HG03159 (cell line): ENCODE results near the gene IHH.

Source experiments
- ATAC-seq: cut with Tn5 transposase; IDR thresholded peaks from one replicate; pipeline ENCODE4 v1.9.1; 2021; ENCODE audit warnings: mild to moderate bottlenecking, moderate library complexity; ENCODE audit not compliant: unreplicated experiment

The IHH gene

DNA sequence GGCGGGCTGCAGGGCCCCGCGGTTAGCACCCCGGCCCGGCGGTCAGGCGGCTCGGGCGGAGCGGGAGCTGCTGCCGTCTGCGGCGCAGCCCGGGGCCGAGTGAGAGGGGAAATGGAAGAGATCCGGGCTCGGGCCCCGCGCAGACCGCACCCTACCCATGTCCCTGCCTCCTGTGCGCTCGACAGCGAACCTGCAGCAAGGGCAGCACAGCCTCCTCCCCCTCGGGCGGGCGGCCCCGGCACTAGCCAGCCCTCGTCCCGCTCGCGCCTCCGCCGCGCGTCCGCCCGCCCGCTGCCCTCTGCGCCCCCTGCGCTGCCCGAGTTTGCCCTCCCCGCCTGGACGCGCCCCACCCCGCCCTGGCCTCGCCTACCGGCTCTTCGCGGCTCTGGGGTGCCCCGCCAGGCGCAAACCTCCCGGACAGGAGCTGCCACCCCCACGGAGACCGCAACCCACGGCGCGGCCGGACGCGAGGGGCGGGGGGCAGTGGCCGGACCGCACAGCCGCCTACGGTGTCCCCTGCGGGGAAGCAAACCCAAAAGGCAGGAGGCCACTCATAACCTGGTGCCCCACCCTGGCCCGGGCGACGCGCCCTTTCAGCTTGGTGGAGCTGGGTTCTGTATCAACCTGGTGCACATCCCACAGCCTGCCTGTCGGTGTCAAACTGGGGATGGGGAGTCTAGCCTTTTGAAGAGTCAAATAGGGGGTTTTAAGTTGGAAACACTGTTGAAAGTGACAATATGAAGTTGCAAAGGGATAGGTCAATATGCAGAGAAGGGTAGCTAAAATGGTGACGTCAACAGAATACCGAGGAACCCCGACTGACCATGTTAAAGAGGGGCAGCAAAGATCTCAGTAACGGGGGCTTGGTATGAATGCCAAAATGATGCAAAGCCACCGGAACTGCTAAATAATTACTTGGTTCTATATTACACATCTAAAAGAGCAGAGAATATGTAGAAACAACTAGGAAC, at the start of gene IHH:
Gene IHH, minus strand, starts transcription at position 101 of the 971 bp plus-strand sequence. CDS start 454 bp downstream, outside the sequence.
- no peak for ATAC-seq

DNA sequence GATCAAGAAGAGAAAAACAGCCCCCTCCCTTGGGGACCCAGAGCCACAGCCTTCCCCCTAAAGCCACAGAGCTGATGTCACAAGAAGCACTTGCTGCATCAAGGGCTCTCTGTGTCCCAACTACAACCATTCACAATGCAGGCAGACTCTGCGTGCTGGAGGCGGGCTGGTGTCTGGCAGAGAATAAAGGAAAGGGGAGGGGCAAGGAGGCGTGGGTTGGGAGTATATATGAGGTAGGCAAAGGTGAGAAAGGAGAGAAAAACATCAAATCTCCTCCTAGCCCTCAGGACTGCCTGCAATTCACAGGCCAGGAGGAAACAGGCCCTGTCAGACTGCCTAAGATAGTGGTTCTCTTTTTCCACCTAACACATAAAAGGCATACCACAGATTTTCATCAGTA, 48.8 kb upstream of the IHH start:
- ATAC-seq = no peak

DNA sequence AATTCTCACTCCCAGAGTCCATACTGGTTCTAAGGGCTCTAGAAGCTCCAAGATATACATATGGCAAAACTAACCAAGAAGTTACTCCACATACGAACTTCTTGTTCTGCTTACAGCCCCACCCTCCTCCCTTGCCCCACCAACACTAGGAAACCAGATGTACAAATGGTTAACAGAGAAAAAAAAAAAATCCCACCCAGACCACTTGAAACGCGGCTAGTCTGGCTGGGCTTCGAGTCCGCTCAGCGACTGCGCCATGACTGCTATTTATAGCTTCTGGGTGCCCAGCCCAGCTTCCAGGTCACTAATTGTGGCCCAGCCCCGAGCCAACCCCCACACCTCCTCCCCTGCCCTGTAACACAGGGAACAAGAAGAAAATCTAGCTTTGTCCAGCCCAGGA, 47.0 kb upstream of the IHH start:
- ATAC-seq = no peak

DNA sequence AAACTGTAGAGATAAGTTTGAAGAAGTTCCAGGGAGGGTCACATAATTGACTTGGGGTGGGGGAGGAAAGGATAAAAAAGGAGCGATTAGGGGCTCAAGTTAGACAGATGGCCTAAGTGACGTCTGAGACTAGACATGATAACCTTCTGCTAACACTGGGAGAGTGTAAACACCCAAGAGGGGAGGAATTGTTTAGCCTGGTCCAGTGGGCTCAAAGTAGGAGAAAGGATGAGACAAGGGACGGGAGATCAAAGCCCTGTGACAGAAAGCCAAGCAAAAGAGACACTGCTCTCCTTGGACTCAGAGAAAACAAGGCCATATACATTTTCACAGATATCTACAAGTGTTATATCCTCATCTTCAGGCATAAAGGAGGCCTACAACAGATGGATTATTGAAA, 45.5 kb upstream of the IHH start:
- ATAC-seq = no peak

DNA sequence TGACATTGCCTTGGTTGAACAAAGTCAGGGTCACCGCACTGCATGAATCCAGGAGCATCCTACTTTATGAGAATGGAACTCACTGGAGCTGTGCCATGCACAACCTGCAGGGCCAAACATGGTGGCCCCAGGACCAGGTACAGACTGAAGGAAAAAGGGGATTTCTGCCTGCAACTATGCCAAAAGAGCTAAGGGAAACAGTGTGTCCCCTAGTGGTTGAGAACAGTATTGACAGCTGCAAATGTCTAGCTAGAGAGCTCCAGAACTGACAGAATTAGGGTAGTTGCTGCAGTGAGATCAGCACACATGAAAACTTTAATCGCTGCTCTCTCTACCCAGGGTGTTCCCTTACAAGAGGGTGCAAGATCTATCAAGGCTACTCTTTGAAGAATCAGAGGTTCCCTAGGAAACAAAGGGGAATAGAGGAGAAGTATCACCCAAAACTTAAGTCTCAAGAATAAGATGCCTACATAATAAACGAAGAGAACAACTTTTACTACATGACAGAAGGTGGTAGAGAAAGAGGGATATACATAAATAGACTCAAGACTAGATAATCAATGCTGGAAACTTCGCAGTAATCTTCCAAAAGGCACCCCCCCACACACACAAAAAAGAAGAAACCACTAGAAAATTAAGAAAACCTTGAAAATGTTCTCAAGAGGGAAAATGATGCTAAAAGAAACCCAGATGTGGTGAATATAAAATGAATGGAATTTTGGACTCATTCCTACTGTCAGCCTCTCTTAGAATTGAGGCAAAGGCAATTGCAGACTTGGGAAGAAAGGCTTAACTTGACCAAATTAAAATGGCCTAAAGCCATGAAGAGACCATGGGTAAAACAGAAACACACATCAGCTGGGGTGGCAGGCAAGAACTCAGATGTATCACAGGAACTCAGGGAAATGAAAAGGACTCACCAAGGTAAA, 43.6 kb upstream of the IHH start:
- no peak for ATAC-seq

DNA sequence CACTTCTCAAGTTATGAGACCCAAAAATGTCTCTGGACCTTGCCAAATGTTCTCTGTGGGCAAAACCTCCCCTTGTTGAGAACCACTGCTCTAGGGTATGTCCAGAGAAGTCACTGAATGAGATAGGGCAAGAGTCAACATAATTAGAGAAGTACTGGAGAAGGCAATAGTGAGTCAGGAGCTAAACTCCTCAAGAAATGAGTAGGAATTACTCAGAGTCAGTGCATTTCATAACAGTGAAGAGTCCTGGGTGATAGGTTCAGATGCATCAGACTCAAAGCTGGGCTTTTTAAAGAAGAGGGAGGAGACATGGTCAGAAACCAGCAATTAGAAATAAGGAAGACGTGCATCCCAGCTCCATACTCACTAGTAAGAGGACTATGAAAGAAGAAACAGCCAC, 38.6 kb upstream of the IHH start:
- no peak for ATAC-seq

DNA sequence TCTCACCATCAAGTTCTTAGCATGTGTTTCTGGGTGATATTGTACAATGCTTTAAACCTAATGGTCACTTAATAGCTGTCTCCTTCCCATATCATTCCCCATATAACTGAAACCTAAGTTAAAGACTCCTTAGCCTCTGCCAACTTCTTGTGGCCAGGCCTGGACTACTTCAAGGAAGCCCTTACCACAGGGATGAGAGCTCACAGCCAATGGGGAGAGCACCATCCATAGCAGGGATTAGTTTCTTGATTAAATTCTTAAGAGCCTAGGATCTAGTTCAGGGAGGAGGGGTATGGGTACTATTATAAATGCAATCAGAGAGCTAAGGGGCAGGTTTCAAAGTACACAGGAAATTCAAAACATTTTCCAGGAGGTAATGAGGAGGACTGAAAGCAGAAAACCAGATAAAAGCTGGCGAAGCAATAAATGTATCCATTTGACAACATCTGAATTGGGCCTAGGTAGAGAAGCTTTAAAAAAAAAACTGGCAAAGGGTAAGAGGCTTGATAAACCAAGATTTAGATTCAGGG, 34.8 kb upstream of the IHH start:
- no peak for ATAC-seq

DNA sequence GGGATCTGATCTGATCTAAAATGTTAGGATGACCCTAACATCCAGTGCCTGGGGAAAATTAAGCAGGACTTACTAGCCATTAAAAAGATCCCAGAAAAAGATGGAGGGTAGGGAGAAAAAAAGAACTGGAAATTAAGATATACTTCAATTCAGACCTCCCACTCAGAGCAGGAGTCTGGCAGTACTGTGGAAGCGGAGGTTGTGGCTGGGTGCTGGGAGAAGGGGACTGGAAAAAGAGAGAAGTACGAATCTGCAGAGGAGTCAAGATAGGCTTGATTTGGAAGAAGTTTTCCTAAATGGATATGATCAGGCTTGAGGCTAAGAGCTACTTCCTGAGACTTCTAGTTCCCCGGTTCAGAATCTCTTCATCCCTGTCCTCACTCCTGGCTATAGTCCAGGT, 33.5 kb upstream of the IHH start:
- no peak for ATAC-seq

DNA sequence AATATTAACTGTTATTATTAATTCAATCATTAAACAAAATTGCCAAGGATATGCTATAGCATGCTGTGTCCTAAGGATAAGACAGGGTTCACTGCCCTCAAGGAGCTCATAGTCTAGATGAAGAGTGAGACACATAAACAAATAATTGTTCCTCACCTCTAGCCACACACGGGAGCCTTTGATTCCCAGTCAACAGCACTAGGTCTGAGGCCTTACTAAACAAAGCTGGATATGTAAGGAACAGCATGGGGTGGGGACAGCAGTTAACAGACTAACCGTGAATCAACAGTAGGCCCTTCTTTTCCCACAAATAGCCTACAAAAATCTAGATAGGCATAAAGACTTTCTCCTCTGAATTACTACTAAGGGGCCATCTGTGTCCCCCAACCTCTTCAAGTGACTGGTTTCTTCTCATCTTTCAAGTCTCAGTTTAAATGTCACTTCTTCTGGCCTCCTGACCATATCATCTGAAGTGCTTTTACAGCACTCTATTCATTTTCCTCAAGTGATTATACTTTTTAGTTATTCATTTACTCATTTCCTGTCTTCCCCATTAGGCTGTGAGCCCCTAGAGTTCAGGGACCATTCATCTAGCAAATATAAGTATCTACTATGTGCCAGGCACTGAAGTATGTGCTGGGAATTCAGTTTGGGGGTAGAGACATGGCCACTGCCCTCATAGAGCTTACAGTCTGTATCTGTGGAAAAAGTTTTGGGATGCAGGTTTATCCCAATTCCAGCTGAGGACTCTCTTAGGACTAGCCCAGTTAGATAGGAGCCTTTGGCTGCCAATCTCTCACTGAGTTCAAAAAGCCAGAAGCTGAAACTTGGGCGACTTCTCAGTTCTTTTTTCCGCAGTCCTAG, 29.9 kb upstream of the IHH start:
- ATAC-seq = no peak

DNA sequence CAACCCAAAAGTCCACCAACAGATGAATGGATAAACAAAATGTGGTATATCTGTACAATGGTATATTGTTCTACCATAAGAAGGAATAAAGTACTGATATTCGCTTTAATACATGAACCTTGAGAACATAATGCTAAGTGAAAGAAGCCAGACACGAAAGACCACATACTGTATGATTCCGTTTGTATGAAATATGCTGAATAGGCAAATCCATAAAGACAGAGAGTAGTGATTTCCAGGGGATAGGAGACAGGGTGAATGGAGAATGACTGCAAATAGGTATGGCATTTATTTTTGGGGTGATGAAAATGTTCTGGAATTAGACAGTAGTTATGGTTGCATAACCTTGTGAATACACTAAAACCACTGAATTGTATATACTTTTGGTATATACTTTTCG, 28.6 kb upstream of the IHH start:
- ATAC-seq = no peak

DNA sequence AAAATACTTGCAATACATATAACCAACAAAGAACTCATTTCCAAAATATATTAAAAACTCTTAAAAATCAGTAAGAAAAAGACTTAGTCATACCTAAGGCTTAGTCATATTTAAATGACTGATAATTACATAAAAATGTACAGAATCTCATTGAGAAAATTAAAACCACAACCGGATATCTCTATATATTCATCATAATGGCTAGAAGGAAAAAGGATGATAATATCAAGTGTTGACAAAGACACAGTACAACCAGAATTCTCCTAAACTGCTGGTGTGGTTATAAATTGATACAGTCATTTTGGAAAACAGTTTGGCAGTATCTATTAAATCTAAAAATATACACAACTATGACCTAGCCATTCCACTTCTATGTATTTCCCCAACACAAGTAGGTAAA, 27.1 kb upstream of the IHH start:
- ATAC-seq = no peak

DNA sequence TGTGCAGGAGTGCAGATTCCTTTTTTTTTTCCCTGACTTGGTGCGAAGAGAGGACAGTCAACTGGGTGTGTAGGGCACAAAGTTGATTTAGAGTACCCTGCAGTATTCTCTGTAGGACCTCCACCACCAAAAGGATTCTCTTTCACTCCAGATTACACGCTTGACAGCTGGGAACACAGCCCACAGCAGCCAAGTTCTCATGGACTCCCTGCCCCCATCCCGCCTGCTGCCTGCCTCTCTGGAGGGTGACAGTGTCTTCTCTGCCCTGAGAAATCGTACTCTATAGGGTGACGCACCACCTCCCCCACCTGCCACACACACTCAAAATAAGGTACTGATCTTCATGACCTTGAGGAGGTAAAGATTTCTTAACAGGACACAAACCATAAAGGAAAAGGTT, 26.6 kb upstream of the IHH start:
- ATAC-seq = no peak

DNA sequence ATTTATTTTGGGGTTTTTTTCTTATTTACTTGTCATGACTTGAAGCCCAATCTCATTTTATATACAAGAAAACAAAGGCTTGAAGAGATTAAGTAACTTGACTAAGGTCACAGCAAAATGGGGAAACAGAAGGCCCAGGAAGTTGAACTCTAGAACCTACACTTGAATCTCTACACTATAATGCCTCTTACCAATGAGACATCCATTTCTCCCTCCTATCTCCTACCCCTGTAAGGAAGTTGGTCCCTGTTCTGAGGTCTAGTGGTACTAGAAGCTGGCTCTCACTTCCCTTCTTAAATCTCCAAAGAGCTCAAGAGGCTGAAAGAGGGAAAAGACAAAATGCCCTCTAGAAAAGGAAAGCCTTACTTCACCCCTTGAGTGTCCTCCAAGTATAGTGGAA, 25.5 kb upstream of the IHH start:
- no peak for ATAC-seq

DNA sequence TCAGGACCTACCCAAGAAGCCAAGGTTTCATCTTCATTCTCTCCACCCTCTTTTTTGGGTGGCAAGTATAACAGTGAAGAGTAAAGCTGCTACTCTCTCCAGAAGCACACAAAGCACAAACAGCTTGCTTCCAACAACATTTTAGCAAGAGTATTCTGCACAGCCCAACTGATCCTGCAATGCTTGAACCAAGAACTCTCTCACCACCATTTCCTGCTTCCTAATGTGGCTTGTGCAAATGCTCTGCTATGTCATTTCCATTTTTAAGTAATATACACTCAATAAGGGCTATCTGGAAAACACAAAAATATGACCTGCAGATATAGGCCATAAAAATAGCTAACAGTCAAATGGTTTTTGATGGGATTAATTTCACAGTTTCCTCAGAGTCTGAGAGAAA, 24.1 kb upstream of the IHH start:
- no peak for ATAC-seq

DNA sequence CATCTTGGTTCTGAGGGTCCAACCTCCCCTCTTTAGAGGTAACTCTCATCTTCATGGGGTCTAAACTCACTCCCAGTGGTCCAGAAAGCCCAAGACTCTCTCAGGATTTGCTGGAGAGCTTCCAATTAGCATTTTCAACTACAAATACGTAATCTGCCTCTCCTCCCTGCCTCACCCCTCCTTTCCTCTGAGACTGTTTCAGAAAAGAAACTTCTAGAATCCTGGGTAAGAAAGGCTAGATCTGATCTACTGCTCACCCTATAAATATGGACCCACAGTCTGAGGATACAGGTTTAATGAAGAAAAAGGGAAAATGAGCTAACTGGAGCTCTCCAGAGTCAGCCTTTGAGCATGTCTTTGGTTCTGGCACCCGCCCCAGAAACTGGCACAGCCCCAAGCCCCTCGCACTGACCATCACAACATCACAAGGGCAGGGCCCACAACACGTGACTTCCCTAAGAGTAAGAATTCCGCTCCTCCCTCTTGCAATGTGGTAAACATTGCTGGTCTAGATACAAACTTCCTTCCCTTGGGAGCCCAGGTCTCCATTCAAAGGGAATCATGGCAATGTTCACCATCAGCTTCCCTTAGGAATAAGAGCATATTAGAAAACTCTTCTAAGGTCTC, 21.7 kb upstream of the IHH start:
- no peak for ATAC-seq

DNA sequence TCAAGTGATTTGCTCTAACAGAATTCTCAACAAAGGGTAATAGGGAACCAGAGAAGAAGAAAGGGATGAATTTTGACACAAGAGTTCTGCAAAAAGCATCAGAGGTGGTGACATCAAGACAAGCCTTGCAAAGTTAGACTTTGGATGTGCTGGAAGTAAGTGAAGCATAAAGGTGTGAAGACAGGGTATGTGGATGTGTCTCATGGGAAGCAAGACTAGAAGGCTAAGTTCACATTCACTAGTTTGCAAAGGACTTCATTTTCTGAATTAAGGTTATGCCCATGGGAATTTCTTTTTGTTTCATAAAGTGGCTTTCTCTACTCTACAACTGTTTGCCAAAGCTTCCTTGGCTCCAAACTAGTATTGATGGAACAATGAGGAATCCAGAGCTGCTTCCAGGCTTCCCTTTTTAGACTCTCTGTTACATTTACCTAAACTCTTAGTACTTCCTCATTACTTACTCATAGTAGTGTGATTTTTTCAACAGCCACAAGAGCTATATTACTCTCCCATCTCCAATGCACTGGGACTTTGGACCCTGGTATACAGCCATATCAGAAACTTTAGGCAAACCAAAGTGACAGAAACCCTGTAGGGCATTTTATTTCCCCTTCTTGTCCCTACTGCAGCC, 21.1 kb upstream of the IHH start:
- no peak for ATAC-seq

DNA sequence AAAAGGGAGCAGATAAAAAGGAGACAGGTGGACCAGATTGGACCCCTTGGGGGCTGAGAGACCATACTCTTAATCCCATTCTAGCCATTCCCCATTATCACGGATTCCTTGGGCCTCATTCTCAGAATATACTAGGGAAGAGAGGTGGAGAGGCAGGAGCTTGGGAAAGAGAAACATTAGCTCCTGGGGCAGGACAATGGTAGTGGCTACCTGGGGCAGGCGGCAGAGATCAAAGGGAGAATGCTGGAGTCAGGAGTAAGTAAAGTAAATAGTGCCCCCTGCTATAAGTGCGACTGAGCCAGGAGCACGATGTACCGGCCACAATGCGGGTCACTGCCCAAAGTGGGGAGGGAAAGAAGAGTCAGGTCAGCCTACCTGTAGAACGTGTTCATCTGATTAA, 20.4 kb upstream of the IHH start:
- ATAC-seq = no peak

DNA sequence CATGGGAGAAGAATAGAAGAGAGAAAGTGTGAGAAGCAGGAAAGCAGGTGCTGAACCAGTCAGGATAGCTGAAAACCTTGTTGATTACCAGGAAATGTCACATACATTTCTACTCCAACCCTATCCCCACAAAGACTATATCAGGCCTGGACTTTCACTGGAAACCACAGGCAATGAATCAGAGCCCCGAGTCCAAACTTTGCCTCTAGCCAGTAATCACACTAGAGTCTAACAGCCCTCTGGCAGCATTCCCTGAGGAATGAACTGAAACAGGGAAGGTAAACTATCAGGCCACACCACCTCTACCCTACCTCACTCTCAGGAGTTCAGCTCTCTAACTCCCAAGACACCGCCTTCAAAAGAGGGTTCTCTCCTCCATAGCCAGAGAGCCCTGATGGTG, 18.7 kb upstream of the IHH start:
- no peak for ATAC-seq

DNA sequence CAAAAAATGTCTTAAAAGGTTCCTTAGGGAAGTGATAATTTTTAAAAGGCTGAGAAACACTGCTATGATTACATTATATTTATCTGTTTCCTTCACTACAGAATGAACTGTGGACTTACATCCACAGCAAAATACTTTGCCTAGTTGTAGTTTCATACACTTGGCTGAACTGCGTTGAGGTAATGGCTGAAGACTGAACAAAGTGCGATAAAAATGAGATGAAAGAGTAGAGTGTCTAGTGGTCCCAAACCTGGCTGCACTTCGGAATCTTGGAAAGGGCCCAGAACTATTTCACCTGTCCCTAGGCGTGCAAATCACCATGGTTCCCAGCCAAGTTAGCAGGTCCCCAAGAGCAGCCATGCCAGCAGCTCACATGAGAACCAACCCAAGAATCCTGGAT, 18.2 kb upstream of the IHH start:
- ATAC-seq = no peak

DNA sequence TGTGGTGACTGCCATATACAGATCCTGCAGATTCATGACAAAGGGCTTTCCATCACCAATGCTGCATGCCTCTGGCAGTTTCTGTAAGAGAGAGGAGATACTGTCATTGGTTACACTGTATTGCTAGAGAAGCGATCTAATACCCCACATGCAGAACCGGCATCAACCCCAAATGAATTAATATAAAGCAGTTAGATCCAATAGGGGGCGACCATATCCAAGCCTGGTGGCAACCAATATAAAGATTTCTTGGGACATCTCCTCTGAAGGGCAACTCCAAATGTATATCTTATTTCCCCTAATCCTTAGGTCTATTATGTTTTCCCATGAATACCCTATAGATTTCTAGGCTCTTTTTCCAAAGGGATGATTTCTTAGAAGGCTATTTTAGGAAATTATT, 17.4 kb upstream of the IHH start:
- ATAC-seq = no peak
